ENCODE results near the gene CBX4. TPM values are rescaled to one million over a fixed set of nuclear protein-coding genes. Genes with fewer than 3 reads are reported as not detected.

Gene CBX4
- total RNA-seq, 1 experiment from 2014 or later: 6.2 TPM

DNA sequence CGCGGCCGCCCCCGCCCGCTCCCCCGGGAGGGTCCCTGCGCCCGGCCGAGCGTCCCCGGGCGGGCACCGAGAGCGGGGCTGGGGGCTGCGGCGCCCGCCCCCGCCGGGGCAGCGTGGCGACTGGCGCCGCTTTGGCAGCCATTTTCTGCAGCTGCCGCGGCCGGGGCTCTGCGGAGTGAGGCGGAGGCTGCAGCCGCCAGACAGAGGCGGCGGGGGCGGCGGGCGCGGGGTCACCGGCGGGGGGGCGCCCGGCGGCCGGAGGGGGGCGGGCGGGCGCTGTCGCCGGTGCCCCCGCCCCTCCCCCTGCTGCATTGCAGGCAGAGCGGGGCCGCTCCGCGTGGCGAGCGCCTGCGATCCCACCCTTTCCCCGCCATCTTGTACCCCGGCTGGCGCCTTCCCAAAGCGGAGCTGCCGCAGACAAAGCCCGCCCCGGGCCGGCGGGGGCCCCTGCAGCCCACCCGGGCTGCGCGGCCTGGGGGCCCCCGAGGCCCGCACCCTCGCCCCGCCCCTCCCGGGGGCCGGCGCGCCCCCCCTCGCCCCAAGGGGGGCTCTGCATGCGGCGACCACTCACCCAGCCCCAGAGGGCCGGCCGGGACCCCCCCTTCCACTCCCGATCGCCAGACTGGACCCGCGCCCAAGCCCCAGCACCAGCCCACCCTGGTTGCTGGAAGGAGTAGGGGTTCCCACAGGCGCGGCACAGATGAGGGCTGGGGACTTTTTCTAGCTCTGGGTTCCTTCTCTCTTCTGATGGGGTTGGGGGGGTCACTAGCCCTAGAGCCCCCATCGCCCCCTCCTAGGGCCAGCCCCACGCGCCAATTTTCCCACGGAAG is 25.7 kb downstream of the CBX4 start:
- H4K5ac ChIP-seq (ENCODE audit: insufficient read length, low read depth, low read length): no peak overlapping the region
- H3K79me2 ChIP-seq (ENCODE audit: insufficient read depth, low read length): no peaks in the 10 kb centered on the region
- no peak overlapping the region for H2BK5ac ChIP-seq (ENCODE audit: insufficient read length, low read length)
- H2AK5ac ChIP-seq (ENCODE audit: insufficient read length, low read length): no peak overlapping the region
- no peak overlapping the region for H3K27ac ChIP-seq (ENCODE audit: insufficient read length, low read depth, low read length)
- H4K20me1 ChIP-seq (ENCODE audit: control insufficient read depth, insufficient read depth, insufficient read length): no peaks in the 10 kb centered on the region
- H3K4me2 ChIP-seq (ENCODE audit: insufficient read depth, insufficient read length, low read length): no peak overlapping the region
- no peak overlapping the region for H2AFZ ChIP-seq (ENCODE audit: low read length)
- H3K79me1 ChIP-seq (ENCODE audit: insufficient read depth, low read depth, low read length, poor library complexity, severe bottlenecking): no peaks in the 10 kb centered on the region
- H3K4me1 ChIP-seq (ENCODE audit: insufficient read depth, low read length): no peaks in the 10 kb centered on the region
- Mint-ChIP-seq H3K4me3 (peak overlapping the region; percentile 33 to 66; a peak in 2 of 5 replicates), H3K9me3 (peaks cover 0 to 9% of the 10 kb centered on the region in 2 experiments; a peak in 1 of 5 replicates), H3K4me1 (peaks cover 31 to 36% of the 10 kb centered on the region in 2 experiments), H3K36me3 (ENCODE audit: insufficient read depth in 1 of 3, low read depth in 3 of 3) (no peaks in the 10 kb centered on the region; a peak in 1 of 7 replicates), H3K27me3 (ENCODE audit: low read depth) (peaks cover 91% of the 10 kb centered on the region), H3K27ac (no peak overlapping the region)
- WGBS (ENCODE audit: extremely low coverage, insufficient read length, low lambda C conversion rate): no CpG with 5 or more reads among the region's 89 CpGs
- DNase-seq: peak; percentile 50
- no peak overlapping the region for H2BK15ac ChIP-seq (ENCODE audit: low read depth, low read length)
- no peak overlapping the region for H3K18ac ChIP-seq (ENCODE audit: insufficient read length, low read depth, low read length)
- H3K4ac ChIP-seq (ENCODE audit: low read depth, low read length): no peak overlapping the region; the same call in 1 of the 2 replicates
- no peak overlapping the region for H3K23ac ChIP-seq (ENCODE audit: insufficient read length, low read depth, low read length)
- no peaks in the 10 kb centered on the region for H3K9me3 ChIP-seq (ENCODE audit: control insufficient read depth, low read depth, low read length)
- H3K23me2 ChIP-seq (ENCODE audit: insufficient read length, low read depth, low read length, poor library complexity, severe bottlenecking): peaks cover 5% of the 10 kb centered on the region
- no peak overlapping the region for H4K8ac ChIP-seq (replicated peaks; ENCODE audit: insufficient read length, low read depth, low read length)
- no peak overlapping the region for H4K91ac ChIP-seq (ENCODE audit: insufficient read length, low read depth, low read length)
- H2BK120ac ChIP-seq (ENCODE audit: low read depth, low read length, poor library complexity, severe bottlenecking): no peak overlapping the region
- H3K14ac ChIP-seq (ENCODE audit: insufficient read depth, low read length): no peak overlapping the region
- H2BK20ac ChIP-seq (ENCODE audit: low read depth, low read length, poor library complexity, severe bottlenecking): no peak overlapping the region
- no peak overlapping the region for H2BK12ac ChIP-seq (ENCODE audit: insufficient read length, low read depth, low read length)
- no peak overlapping the region for H3K9ac ChIP-seq (ENCODE audit: extremely low read depth, insufficient read length, low read length)
- peaks cover 81% of the 10 kb centered on the region for H3K27me3 ChIP-seq (ENCODE audit: insufficient read depth, low read length)
- no peak overlapping the region for H3T11ph ChIP-seq (ENCODE audit: low read length)
- TF ChIP-seq CTCF (conservative IDR thresholded peaks at IDR 0.05): no peak
- H3K56ac ChIP-seq (ENCODE audit: insufficient read length, low read depth, low read length): no peak overlapping the region

All from H9 (cell line).